Keratinocyte (primary cell): Measurements from ENCODE around the gene RAB34. TPM values are rescaled to one million over a fixed set of nuclear protein-coding genes. Genes with fewer than 3 reads are reported as not detected.

Experiments
- DNase-seq: peaks from one replicate; pipeline ENCODE4 v3.0.0-alpha.2; 2011; ENCODE audit warnings: low read depth, missing footprints, low spot score
- FAIRE-seq: peaks from 2 replicates; lab custom pipeline; 2011; peaks lifted over from hg19 to GRCh38; lab: Jason Lieb, UNC
- H2AFZ ChIP-seq: 2 replicates; pipeline ENCODE4 v1.6.0; 2012; ENCODE audit warnings: low read length, control low read depth, inconsistent platforms; ENCODE audit not compliant: control insufficient read depth
- H3K27ac ChIP-seq: 2 replicates; pipeline ENCODE4 v1.5.1; 2011; ENCODE audit warnings: low read length; ENCODE audit not compliant: control insufficient read depth, insufficient read depth
- H3K27me3 ChIP-seq: 3 replicates; pipeline ENCODE4 v1.6.0; 2011; ENCODE audit warnings: low read length; ENCODE audit not compliant: control insufficient read depth, insufficient read depth; ENCODE audit errors: extremely low read depth
- H3K36me3 ChIP-seq, 2 experiments: 2 replicates in 1 of 2; 3 replicates in 1 of 2; pipeline ENCODE4 v1.5.1; 2011; ENCODE audit warnings: low read length in 2 of 2, mild to moderate bottlenecking in 1 of 2; ENCODE audit not compliant: control insufficient read depth in 2 of 2, insufficient read depth in 2 of 2; ENCODE audit errors: extremely low read depth in 1 of 2
- H3K4me1 ChIP-seq: 3 replicates; pipeline ENCODE4 v1.5.1; 2011; ENCODE audit warnings: low read length; ENCODE audit not compliant: control insufficient read depth, insufficient read depth; ENCODE audit errors: extremely low read depth
- H3K4me2 ChIP-seq: 3 replicates; pipeline ENCODE4 v1.6.0; 2011; ENCODE audit warnings: low read depth, low read length; ENCODE audit not compliant: control insufficient read depth, insufficient read depth; ENCODE audit errors: extremely low read depth
- H3K4me3 ChIP-seq, 3 experiments: fragments of 200-600 bp in 1 of 3; sonication (generic) in 1 of 3; 2 replicates in 2 of 3; 3 replicates in 1 of 3; pipeline ENCODE4 v1.5.1; 2011 to 2016; ENCODE audit warnings: low read length in 3 of 3, mild to moderate bottlenecking in 3 of 3, control low read depth in 2 of 3, inconsistent platforms in 1 of 3, low read depth in 1 of 3, mixed read lengths in 1 of 3, mixed run types in 1 of 3, moderate library complexity in 1 of 3; ENCODE audit not compliant: control insufficient read depth in 2 of 3, insufficient read depth in 2 of 3; ENCODE audit errors: extremely low read depth in 1 of 3
- H3K79me2 ChIP-seq: 2 replicates; pipeline ENCODE4 v1.6.0; 2012; ENCODE audit warnings: low read length; ENCODE audit not compliant: control insufficient read depth, insufficient read depth
- H3K9ac ChIP-seq: 3 replicates; pipeline ENCODE4 v1.6.0; 2011; ENCODE audit warnings: low read length; ENCODE audit not compliant: control insufficient read depth, insufficient read depth; ENCODE audit errors: extremely low read depth
- H3K9me1 ChIP-seq: 3 replicates; pipeline ENCODE4 v1.6.0; 2011; ENCODE audit warnings: low read length; ENCODE audit not compliant: control insufficient read depth, insufficient read depth; ENCODE audit errors: extremely low read depth
- H3K9me3 ChIP-seq: 2 replicates; pipeline ENCODE4 v1.5.1; 2012; ENCODE audit warnings: low read depth, low read length; ENCODE audit not compliant: control insufficient read depth
- H4K20me1 ChIP-seq: 3 replicates; pipeline ENCODE4 v1.6.0; 2011; ENCODE audit warnings: low read length; ENCODE audit not compliant: control insufficient read depth, insufficient read depth; ENCODE audit errors: extremely low read depth
- CTCF ChIP-seq, 3 experiments: IDR thresholded peaks in 1 of 3; conservative IDR thresholded peaks in 1 of 3; optimal IDR thresholded peaks in 1 of 3; 2 replicates in 2 of 3; 3 replicates in 1 of 3; pipeline versions ENCODE3 to v1.5.1; 2011; ENCODE audit warnings: low read length in 3 of 3, mild to moderate bottlenecking in 3 of 3, moderate library complexity in 2 of 3, control low read depth in 1 of 3, inconsistent platforms in 1 of 3; ENCODE audit not compliant: insufficient read depth in 2 of 3; ENCODE audit errors: extremely low read depth in 1 of 3
- EZH2 ChIP-seq: IDR thresholded peaks from one replicate; pipeline ENCODE4 v1.6.1; 2012; ENCODE audit warnings: inconsistent platforms, mild to moderate bottlenecking, low read length, moderate library complexity
- dilution Hi-C: fragments of 300-500 bp; cut with MboI; formaldehyde crosslinking; loops from one replicate; pipeline ENCODE4 v1.7.0; 2020; ENCODE audit warnings: low sequenced_read_pairs; ENCODE audit not compliant: extremely low pct_ligation_motif_present
- polyA plus RNA-seq, 5 experiments: library from polyadenylated mRNA; depleted of rRNA in 3 of 5; stranded (reverse) in 3 of 5; stranded (forward) in 1 of 5; unstranded in 1 of 5; fragments of >200 nt; gene quantifications; 1 replicate in 1 of 5; 2 replicates in 3 of 5; 3 replicates in 1 of 5; pipeline versions ENCODE4 v1.2.1 to v1.2.3, GENCODE V29; 2011 to 2012; ENCODE audit warnings: missing spikeins in 2 of 5, low read depth in 1 of 5, low replicate concordance in 1 of 5

RAB34 gene
- polyA plus RNA-seq, 1 donor (not counting 4 experiments of a cell fraction or from before 2014, with no cell fraction given) = 134 TPM

DNA sequence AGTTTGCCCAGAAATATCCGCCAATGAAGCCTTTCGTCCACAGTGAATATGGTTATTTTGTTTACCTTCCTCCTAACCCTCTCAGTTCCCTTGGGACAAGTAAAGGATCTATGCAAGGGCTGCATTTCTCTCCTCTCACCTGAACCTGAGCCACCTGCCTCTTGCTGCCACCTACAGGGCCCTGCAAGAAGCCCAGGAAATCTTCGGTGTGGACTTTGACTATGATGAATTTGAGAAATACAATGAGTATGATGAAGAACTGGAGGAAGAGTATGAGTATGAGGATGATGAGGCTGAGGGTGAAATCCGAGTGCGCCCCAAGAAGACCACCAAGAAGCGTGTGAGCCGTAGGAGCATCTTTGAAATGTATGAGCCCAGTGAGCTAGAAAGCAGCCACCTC is 41.7 kb downstream of the RAB34 start:
- peak; percentile 46 to 66 (median 51) for TF ChIP-seq CTCF (optimal IDR thresholded peaks at IDR 0.05 in 1 of 3, IDR thresholded peaks at IDR 0.05 in 1 of 3, conservative IDR thresholded peaks at IDR 0.05 in 1 of 3; ENCODE audit: extremely low read depth in 1 of 3, insufficient read depth in 2 of 3, low read length in 3 of 3)
- TF ChIP-seq EZH2 = no peak
- no peak for DNase-seq
- Histone ChIP-seq H4K20me1 (no peaks in the 10 kb centered on the region), H3K79me2 (no peaks in the 10 kb centered on the region), H3K4me3 (no peak overlapping the region), H2AFZ (no peak overlapping the region), H3K9ac (no peak overlapping the region), H3K36me3 (peaks cover 47 to 52% of the 10 kb centered on the region in 2 experiments), H3K9me3 (no peaks in the 10 kb centered on the region), H3K4me1 (no peaks in the 10 kb centered on the region), H3K4me2 (no peak overlapping the region), H3K27me3 (no peaks in the 10 kb centered on the region), H3K27ac (no peak overlapping the region), H3K9me1 (no peaks in the 10 kb centered on the region)
- dilution Hi-C loops = no loop called here
- FAIRE-seq = no peak

DNA sequence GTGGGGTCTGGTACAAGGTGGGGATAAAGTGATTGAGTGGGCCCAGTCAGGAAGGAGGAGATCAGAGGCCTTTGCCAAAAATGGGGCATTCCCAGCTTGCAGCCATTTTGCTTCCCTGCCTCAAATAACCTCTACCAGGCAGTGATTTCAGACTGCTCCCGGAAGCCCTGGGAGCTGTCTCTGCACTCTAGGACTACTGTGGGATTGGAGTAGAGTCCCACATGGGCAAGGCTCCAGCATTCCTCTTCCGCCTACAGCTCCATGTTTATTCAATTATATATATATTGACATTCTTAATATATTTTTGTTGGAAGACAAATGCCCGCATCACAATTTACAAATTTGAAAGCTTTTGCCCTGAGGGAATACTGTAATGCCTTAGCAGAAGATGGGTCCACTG is 42.2 kb downstream of the RAB34 start:
- Histone ChIP-seq H3K27me3 (no peaks in the 10 kb centered on the region), H3K36me3 (peaks cover 48 to 52% of the 10 kb centered on the region in 2 experiments), H2AFZ (no peak overlapping the region), H3K4me3 (no peak overlapping the region), H4K20me1 (no peaks in the 10 kb centered on the region), H3K4me2 (no peak overlapping the region), H3K27ac (no peak overlapping the region), H3K79me2 (no peaks in the 10 kb centered on the region), H3K9ac (no peak overlapping the region), H3K4me1 (no peaks in the 10 kb centered on the region), H3K9me1 (no peaks in the 10 kb centered on the region), H3K9me3 (no peaks in the 10 kb centered on the region)
- no peak for FAIRE-seq
- DNase-seq = no peak
- TF ChIP-seq CTCF (optimal IDR thresholded peaks at IDR 0.05 in 1 of 3, IDR thresholded peaks at IDR 0.05 in 1 of 3, conservative IDR thresholded peaks at IDR 0.05 in 1 of 3; ENCODE audit: extremely low read depth in 1 of 3, insufficient read depth in 2 of 3, low read length in 3 of 3) (no peak), EZH2 (no peak)
- dilution Hi-C loops = no loop called here
